Measurements from ENCODE around the gene PAPPA. TPM values are rescaled to one million over a fixed set of nuclear protein-coding genes. Genes with fewer than 3 reads are reported as not detected.

Gene PAPPA
- total RNA-seq, 2 donors from 2014 or later = 1.8 to 5.7 TPM

DNA sequence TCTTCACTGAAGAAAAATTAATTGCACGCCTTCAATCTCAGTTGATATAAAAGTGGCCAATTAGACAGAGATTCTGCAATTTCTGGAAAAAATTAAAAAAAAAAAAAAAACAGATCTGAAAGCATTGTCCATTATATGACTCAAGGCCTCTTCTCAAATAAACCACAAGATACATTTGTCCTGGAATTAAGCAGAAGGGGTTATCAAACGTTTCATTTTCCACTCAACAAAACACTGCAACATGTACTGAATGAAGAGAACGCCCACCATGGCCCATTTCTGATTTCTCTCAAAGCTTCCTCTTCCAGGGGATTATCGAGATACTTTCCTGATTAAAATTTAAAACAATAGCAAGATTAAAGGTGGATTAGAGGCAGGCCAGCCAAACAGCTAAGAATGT, 5.8 kb upstream of the PAPPA start:
- TF ChIP-seq, protein P1, sequence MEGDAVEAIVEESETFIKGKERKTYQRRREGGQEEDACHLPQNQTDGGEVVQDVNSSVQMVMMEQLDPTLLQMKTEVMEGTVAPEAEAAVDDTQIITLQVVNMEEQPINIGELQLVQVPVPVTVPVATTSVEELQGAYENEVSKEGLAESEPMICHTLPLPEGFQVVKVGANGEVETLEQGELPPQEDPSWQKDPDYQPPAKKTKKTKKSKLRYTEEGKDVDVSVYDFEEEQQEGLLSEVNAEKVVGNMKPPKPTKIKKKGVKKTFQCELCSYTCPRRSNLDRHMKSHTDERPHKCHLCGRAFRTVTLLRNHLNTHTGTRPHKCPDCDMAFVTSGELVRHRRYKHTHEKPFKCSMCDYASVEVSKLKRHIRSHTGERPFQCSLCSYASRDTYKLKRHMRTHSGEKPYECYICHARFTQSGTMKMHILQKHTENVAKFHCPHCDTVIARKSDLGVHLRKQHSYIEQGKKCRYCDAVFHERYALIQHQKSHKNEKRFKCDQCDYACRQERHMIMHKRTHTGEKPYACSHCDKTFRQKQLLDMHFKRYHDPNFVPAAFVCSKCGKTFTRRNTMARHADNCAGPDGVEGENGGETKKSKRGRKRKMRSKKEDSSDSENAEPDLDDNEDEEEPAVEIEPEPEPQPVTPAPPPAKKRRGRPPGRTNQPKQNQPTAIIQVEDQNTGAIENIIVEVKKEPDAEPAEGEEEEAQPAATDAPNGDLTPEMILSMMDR (IDR thresholded peaks at IDR 0.05) = no peak
- no peaks in the 10 kb centered on the region for H3K27me3 ChIP-seq
- H3K4me1 ChIP-seq = peaks cover 0 to 3% of the 10 kb centered on the region in 2 donors
- no peak overlapping the region for H3K27ac ChIP-seq
- H3K9me3 ChIP-seq = no peaks in the 10 kb centered on the region
- no peak overlapping the region for H3K4me3 ChIP-seq
- DNase-seq (ENCODE audit: low spot score) = no peak
- H3K36me3 ChIP-seq = no peaks in the 10 kb centered on the region

DNA sequence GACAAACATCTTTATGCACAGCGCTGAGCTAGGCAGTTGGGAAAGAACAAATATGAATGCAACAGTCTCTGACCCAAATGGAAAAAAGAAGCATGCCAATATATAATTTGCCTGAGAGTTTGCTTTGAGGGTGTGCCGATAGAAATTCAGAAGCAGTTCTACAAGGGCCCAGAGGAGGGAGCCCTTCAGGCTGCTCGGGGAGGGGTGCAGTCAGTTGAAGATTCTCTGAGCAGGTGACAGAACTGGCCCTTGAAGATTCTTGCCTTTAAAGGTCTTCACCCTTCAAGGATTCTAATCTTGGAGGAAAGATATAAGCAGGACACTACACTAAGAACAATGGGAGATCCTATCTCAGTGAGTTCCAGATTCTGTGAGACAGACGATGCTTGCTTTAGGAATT, 3.7 kb upstream of the PAPPA start:
- Histone ChIP-seq H3K4me1 (peaks cover 0 to 10% of the 10 kb centered on the region in 2 donors), H3K27ac (no peak overlapping the region), H3K4me3 (no peak overlapping the region), H3K9me3 (no peaks in the 10 kb centered on the region), H3K27me3 (no peaks in the 10 kb centered on the region), H3K36me3 (no peaks in the 10 kb centered on the region)
- TF ChIP-seq, protein P1 (IDR thresholded peaks at IDR 0.05) = peak; percentile 66 to 68
- no peak for DNase-seq (ENCODE audit: low spot score)

DNA sequence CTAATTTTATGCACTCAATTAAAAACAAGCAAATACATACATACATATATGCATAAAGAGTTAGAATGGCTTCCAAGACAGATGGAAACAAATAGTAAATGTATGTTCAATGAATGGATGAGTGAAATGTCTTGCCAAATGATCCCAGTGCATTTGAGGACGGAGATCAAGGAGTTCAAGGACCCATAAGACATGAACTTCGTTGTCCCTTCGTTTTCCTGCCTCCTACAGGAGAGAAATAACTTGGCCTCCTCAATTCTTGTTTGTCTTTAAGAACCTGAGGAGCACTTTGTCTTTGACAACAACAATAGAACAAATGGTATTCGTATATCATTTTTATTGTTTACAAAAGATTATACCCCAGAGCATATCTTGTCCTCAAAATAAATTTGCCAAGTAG, 2.4 kb upstream of the PAPPA start:
- peaks cover 0 to 13% of the 10 kb centered on the region in 2 donors for H3K4me1 ChIP-seq
- H3K9me3 ChIP-seq = no peaks in the 10 kb centered on the region
- no peaks in the 10 kb centered on the region for H3K27me3 ChIP-seq
- no peaks in the 10 kb centered on the region for H3K36me3 ChIP-seq
- no peak overlapping the region for H3K27ac ChIP-seq
- TF ChIP-seq, protein P1 (IDR thresholded peaks at IDR 0.05) = no peak
- no peak overlapping the region for H3K4me3 ChIP-seq
- no peak for DNase-seq (ENCODE audit: low spot score)

DNA sequence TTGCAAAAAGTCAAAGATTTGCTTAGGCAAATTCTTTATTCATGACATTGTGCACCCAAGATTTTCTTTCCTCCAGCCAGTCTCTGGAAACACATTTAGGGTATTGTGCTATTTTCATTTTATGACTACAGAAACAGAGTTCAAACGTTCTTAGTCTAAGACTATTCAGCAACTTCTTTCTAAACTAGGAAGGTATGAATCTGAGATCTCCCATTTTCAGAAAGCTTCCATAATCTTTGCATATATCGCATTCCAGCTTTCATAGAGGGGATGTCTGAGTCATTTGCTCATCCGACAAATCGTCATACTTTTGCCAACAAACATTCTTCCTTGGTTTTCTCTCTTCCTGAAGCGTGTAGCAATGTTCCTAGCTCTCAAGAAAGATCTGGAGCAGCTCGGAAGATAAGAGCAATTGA, 1.6 kb upstream of the PAPPA start:
- Histone ChIP-seq H3K4me3 (no peak overlapping the region), H3K36me3 (no peaks in the 10 kb centered on the region), H3K27ac (peak overlapping the region; percentile 20 to 69), H3K4me1 (peaks cover 0 to 20% of the 10 kb centered on the region in 2 donors), H3K27me3 (no peaks in the 10 kb centered on the region), H3K9me3 (no peaks in the 10 kb centered on the region)
- DNase-seq (ENCODE audit: low spot score) = no peak
- TF ChIP-seq, protein P1 (IDR thresholded peaks at IDR 0.05) = no peak

DNA sequence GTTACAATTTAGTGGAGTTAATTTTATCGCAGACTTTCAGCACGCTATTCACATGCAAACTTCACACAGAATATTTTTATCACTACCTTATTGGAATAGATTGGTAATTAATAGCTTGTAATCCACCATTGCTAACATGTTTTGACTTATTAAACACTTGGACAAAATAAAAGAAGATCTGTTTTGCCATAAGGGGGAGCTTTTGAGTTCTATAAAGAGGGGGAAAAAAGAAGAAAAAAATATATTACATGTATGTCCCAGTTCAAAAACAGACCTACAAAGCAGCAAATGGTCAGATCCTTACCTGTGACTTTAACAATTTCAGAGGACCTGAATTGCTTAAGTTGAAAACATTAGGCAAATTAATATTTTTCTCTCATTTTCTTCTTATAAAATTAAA, 1.2 kb upstream of the PAPPA start:
- Histone ChIP-seq H3K9me3 (no peaks in the 10 kb centered on the region), H3K27me3 (no peaks in the 10 kb centered on the region), H3K27ac (peak overlapping the region; percentile 68 to 69), H3K4me1 (peaks cover 0 to 24% of the 10 kb centered on the region in 2 donors), H3K4me3 (peak overlapping the region in 1 of 2 donors; percentile 64), H3K36me3 (no peaks in the 10 kb centered on the region)
- no peak for DNase-seq (ENCODE audit: low spot score)
- TF ChIP-seq, protein P1 (IDR thresholded peaks at IDR 0.05) = peak in 1 of 2 donors; percentile 59
